ENCODE results near the gene SMARCC2. TPM values are rescaled to one million over a fixed set of nuclear protein-coding genes. Genes with fewer than 3 reads are reported as not detected.

SMARCC2 gene
- total and polyA plus RNA-seq, 9 of the 15 experiments (the other 6 are each of a cell fraction or from before 2014, with no cell fraction given): 11.9 to 86.0 (median 36.6) TPM

DNA sequence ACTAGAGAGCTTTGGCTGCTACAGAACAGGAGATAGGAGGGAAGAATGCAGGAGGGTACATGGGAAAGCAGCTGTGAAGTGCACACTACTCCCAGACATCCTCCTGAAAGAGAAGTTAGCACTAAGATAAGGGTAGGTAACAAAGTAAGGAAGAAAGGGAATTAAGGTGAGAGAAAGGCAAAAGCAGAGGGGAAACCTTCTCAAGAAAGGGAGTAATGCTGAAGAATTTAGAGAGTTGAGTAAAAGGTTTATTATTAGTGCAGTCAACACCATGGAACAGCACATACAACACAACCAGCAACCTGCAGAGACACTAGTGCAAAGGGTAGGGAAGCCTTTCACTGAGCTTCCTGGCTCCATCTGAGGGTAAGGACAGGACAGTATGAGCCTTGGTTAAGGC lies 15.0 kb upstream of the SMARCC2 start:
- Histone ChIP-seq H2AFZ (ENCODE audit: low read depth, low read length) (no peak overlapping the region), H3K27ac (ENCODE audit: extremely low read depth, low read depth, low read length) (peak overlapping the region; percentile 64; the same call in 1 of the 3 replicates), H3K36me3 (ENCODE audit: control insufficient read depth, insufficient read depth, low read length) (peaks cover 39% of the 10 kb centered on the region), H3K9me3 (replicated peaks; ENCODE audit: control insufficient read depth, insufficient read depth, low read depth, low read length) (no peaks in the 10 kb centered on the region), H3K9me1 (ENCODE audit: control insufficient read depth, insufficient read depth, low read length) (no peaks in the 10 kb centered on the region), H3K4me1 (replicated peaks in 1 of 2; ENCODE audit: control insufficient read depth in 2 of 2, insufficient read depth in 2 of 2, low read length in 2 of 2) (peaks cover 2 to 25% of the 10 kb centered on the region in 2 experiments; a peak in 3 of 5 replicates), H3K4me3 (no peak overlapping the region), H3K4me2 (ENCODE audit: insufficient read depth, low read length) (no peak overlapping the region), H4K20me1 (replicated peaks; ENCODE audit: control insufficient read depth, insufficient read depth, low read length) (no peaks in the 10 kb centered on the region), H3K27me3 (ENCODE audit: control insufficient read depth in 2 of 2, insufficient read depth in 2 of 2, low read length in 2 of 2) (no peaks in the 10 kb centered on the region), H3K9ac (ENCODE audit: insufficient read depth in 1 of 2, low read depth in 2 of 2, low read length in 2 of 2) (peak overlapping the region in 1 of 2 experiments; percentile 49; a peak in 1 of 4 replicates), H3K79me2 (ENCODE audit: control insufficient read depth, insufficient read depth, low read length) (no peaks in the 10 kb centered on the region)
- POLR2A ChIA-PET: interaction anchor here (0.5 to 6.3 kb wide), 10 partner anchors 8 to 847 kb away, joined by 3 to 68 read pairs (median 3); partner anchors contain the start of genes RNF41 and ZC3H10
- DNase-seq (ENCODE audit: extremely low read depth in 1 of 4, low spot score in 3 of 4): no peak
- BruUV-seq (replicated peaks): no TSS peak
- FAIRE-seq: no peak
- CTCF ChIA-PET (ENCODE audit: low intra/inter-chr PET ratio): no interaction called here
- peak; percentile 23 for ATAC-seq
- no peak for TF ChIP-seq IFI16 (CRISPR knock-in tag; IDR thresholded peaks at IDR 0.05)
- TF ChIP-seq KLF6 (CRISPR knock-in tag; IDR thresholded peaks at IDR 0.05; ENCODE audit: borderline replicate concordance): no peak
- TF ChIP-seq, protein P1, sequence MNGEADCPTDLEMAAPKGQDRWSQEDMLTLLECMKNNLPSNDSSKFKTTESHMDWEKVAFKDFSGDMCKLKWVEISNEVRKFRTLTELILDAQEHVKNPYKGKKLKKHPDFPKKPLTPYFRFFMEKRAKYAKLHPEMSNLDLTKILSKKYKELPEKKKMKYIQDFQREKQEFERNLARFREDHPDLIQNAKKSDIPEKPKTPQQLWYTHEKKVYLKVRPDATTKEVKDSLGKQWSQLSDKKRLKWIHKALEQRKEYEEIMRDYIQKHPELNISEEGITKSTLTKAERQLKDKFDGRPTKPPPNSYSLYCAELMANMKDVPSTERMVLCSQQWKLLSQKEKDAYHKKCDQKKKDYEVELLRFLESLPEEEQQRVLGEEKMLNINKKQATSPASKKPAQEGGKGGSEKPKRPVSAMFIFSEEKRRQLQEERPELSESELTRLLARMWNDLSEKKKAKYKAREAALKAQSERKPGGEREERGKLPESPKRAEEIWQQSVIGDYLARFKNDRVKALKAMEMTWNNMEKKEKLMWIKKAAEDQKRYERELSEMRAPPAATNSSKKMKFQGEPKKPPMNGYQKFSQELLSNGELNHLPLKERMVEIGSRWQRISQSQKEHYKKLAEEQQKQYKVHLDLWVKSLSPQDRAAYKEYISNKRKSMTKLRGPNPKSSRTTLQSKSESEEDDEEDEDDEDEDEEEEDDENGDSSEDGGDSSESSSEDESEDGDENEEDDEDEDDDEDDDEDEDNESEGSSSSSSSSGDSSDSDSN (IDR thresholded peaks at IDR 0.05; ENCODE audit: borderline replicate concordance in 1 of 2, low read depth in 2 of 2, low read length in 2 of 2): no peak
- TF ChIP-seq CHD4 (IDR thresholded peaks at IDR 0.05; ENCODE audit: insufficient read depth, insufficient replicate concordance, low read depth, low read length, poor library complexity, severe bottlenecking): no peak
- TF ChIP-seq RCOR1 (IDR thresholded peaks at IDR 0.05; ENCODE audit: borderline replicate concordance in 1 of 2, low read depth in 2 of 2, low read length in 2 of 2): no peak
- TF ChIP-seq, protein P2, sequence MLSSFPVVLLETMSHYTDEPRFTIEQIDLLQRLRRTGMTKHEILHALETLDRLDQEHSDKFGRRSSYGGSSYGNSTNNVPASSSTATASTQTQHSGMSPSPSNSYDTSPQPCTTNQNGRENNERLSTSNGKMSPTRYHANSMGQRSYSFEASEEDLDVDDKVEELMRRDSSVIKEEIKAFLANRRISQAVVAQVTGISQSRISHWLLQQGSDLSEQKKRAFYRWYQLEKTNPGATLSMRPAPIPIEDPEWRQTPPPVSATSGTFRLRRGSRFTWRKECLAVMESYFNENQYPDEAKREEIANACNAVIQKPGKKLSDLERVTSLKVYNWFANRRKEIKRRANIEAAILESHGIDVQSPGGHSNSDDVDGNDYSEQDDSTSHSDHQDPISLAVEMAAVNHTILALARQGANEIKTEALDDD (IDR thresholded peaks at IDR 0.05): no peak
- no peak for TF ChIP-seq SAP30 (IDR thresholded peaks at IDR 0.05; ENCODE audit: borderline replicate concordance, insufficient read depth, low read depth, low read length, poor library complexity, severe bottlenecking)
- TF ChIP-seq MIER1 (IDR thresholded peaks at IDR 0.05; ENCODE audit: low read depth): no peak
- no peak for TF ChIP-seq POLR2AphosphoS5 (IDR thresholded peaks at IDR 0.05; ENCODE audit: control insufficient read depth, insufficient read depth, low read depth, low read length)
- TF ChIP-seq, protein P3, sequence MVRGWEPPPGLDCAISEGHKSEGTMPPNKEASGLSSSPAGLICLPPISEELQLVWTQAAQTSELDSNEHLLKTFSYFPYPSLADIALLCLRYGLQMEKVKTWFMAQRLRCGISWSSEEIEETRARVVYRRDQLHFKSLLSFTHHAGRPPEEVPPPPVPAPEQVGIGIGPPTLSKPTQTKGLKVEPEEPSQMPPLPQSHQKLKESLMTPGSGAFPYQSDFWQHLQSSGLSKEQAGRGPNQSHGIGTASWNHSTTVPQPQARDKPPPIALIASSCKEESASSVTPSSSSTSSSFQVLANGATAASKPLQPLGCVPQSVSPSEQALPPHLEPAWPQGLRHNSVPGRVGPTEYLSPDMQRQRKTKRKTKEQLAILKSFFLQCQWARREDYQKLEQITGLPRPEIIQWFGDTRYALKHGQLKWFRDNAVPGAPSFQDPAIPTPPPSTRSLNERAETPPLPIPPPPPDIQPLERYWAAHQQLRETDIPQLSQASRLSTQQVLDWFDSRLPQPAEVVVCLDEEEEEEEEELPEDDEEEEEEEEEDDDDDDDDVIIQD (CRISPR knock-in tag; IDR thresholded peaks at IDR 0.05): no peak
- no peak for TF ChIP-seq ZC3H4 (CRISPR knock-in tag; IDR thresholded peaks at IDR 0.05; ENCODE audit: borderline replicate concordance)
- no peak for TF ChIP-seq FOXP1 (CRISPR knock-in tag; IDR thresholded peaks at IDR 0.05)
- no peak for TF ChIP-seq CC2D1A (IDR thresholded peaks at IDR 0.05)
- no peak for TF ChIP-seq NRF1 (conservative IDR thresholded peaks at IDR 0.05 in 1 of 2, IDR thresholded peaks at IDR 0.05 in 1 of 2)
- intact Hi-C loops (cut with micrococcal nuclease) (no loop called here), in situ Hi-C loops (cut with MboI) (no loop called here)

Measured in K562 (cell line).